LHCN-M2 (cell line): ENCODE data around the gene FMO3. TPM values are rescaled to one million over a fixed set of nuclear protein-coding genes. Genes with fewer than 3 reads are reported as not detected.

Experiments
- DNase-seq: peaks from one replicate; pipeline ENCODE4 v3.0.0-alpha.2; 2012; ENCODE audit warnings: low read depth
- total RNA-seq: library from RNA; depleted of rRNA; stranded (reverse); fragments of >200 nt; gene quantifications from 2 replicates; pipeline ENCODE4 v1.2.3, GENCODE V29; 2014

The FMO3 gene
- total RNA-seq, 1 experiment from 2014 or later: not detected

DNA sequence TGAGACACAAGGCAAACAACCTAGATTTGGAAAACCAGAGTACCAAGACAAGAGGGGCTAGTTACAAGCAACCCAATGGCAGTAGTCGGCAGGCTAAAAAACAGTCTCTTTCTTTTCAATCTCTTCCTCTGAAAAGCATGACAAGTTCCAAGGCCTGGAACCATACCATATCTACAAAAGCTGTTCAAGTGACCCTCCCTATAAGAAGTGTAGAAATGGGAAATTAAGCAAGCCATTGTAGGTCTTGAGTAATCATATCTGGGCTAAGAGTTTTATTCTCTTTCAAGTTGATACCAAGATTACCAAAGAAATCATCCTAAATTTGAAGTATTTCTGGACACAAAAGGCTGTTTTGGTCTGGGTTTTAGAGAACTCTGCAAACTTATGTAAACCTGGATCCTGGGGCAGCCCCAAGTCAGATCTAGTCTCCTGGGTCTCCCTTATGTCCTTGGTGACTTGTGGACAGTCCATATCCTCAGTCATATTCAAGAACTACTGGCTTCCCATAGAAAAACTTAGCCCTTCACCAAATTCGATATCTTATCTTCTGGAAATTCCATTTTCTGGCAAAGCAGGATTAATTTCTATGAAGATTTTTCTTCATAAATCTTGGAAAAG is 24.7 kb downstream of the FMO3 start:
- DNase-seq: no peak

GRCh38 chr1:171116676-171117075 is 26.0 kb downstream of the FMO3 start:
- no peak for DNase-seq

GRCh38 chr1:171117085-171117484 is 26.4 kb downstream of the FMO3 start:
- DNase-seq: no peak

- DNase-seq: no peak
Measured at GRCh38 chr1:171119648-171120047, 28.9 kb downstream of the FMO3 start.

GRCh38 chr1:171122299-171122698 is 31.6 kb downstream of the FMO3 start:
- no peak for DNase-seq

DNA sequence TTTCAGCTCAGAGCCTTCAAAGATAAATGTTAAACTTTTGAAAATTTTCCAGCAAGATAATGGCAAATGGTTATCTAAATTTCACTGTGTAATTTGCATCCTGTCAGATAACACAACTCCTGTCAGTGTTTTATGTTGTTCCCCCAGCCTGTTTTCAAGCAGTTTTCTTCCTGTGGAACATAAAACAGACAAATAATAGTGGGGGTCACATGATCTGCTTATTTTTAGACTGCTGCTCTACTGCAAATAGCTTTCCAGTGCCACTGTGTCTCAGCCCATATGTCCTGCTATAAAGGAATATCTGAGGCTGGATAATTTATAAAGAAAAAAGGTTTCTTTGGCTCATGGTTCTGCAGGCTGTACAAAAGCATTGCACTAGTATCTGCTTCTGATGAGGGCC is 32.2 kb downstream of the FMO3 start:
- DNase-seq: no peak

- DNase-seq: no peak
Measured at GRCh38 chr1:171126504-171126903, 35.8 kb downstream of the FMO3 start.

DNA sequence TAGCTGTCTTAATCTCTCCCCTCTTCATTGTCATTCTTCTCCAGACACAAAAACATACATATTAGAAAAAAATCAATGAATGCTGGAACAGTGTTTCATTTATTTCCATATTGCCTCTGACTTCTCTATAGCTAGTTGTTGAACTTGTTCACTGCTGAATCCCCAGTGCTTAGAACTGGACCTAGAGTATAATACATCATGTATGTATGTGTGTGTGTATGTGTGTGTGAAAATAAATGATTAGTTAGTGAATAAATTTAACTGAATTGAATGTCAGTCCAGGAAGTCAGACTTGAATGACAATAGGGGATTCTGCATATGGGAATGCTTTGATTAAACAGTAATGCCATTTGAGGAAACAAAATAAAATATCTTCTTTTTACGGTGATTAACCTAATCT is 36.4 kb downstream of the FMO3 start:
- no peak for DNase-seq

DNA sequence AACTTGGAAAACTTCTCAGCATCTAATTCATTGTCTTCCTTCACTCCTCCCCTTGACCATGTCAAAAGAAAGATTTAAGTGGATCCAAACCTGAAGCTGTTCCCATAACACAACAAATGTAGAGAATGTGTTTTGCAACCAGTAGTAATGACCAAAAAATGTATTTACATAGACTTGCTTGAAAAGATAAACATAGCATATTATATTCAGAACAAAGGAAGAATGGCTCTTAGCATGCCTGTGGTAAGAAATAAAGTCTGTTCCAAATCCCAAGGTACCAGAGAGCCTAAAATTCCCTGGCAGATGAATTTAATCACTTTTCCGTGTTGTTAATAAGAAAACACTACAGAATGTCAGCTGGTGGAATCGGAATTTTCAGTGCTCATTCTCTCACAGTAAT is 36.8 kb downstream of the FMO3 start:
- peak; percentile 83 for DNase-seq

- DNase-seq: no peak
Measured at GRCh38 chr1:171128463-171128862, 37.8 kb downstream of the FMO3 start.

- no peak for DNase-seq
Measured at GRCh38 chr1:171134204-171134923, 43.7 kb downstream of the FMO3 start.

DNA sequence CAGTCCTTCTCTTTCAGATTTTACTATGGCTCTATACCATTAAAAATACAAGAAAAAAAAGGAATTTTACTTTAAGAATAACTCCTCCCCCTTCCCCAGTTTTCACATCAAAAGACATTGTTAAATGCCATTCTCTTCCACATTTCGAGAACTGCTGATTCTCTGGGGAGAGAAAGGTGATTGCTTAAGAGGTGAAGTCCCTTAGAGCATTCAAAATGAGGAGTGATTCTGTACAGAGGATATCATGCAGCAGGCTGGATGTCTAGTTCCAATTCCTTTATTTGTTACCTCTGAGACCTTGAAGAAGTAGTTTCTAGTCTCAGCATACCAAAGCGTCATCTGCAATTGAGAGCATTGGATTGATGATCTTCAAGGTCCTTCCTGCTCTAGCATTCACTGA is 46.9 kb downstream of the FMO3 start:
- no peak for DNase-seq

- no peak for DNase-seq
Measured at GRCh38 chr1:171138980-171139379, 48.3 kb downstream of the FMO3 start.

GRCh38 chr1:171139890-171140289 is 49.2 kb downstream of the FMO3 start:
- DNase-seq: no peak

GRCh38 chr1:171140401-171140800 is 49.7 kb downstream of the FMO3 start:
- no peak for DNase-seq

- DNase-seq: no peak
Measured at GRCh38 chr1:171140956-171141687, 50.4 kb downstream of the FMO3 start.

DNA sequence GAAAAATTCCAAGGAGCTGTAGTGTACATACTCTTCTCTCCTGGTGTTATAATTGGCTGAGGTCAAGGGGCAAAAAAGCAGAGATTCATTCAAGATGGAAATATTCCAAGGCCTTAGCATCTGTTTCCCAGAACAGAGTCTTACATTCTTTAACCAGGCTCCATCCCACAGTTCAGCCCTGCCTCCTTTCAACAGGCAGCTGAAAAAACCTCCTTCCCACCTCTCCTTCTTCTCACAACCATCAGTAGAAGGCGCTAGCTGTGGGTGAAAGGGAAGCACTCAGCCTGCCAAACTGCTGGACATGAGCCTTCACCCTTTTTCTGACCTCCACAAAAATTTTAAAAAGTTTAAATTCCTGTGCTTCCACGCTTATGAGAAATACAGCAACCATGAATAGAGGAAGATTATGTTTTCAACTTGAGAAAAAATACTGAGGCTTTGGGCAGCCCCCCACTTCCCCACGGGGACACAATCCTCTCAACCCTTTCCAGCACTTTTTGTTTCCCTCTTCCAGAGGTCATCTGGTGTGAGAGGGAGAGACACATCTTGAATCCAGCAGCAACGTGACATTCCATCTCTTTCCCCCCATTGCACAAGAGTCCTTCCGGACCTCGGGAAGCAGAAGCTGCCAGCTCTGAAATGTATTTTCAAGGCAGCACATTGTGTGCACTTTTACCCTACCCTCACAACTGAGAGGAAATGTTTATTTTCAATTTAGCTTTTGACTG is 51.1 kb downstream of the FMO3 start:
- peak; percentile 93 for DNase-seq

DNA sequence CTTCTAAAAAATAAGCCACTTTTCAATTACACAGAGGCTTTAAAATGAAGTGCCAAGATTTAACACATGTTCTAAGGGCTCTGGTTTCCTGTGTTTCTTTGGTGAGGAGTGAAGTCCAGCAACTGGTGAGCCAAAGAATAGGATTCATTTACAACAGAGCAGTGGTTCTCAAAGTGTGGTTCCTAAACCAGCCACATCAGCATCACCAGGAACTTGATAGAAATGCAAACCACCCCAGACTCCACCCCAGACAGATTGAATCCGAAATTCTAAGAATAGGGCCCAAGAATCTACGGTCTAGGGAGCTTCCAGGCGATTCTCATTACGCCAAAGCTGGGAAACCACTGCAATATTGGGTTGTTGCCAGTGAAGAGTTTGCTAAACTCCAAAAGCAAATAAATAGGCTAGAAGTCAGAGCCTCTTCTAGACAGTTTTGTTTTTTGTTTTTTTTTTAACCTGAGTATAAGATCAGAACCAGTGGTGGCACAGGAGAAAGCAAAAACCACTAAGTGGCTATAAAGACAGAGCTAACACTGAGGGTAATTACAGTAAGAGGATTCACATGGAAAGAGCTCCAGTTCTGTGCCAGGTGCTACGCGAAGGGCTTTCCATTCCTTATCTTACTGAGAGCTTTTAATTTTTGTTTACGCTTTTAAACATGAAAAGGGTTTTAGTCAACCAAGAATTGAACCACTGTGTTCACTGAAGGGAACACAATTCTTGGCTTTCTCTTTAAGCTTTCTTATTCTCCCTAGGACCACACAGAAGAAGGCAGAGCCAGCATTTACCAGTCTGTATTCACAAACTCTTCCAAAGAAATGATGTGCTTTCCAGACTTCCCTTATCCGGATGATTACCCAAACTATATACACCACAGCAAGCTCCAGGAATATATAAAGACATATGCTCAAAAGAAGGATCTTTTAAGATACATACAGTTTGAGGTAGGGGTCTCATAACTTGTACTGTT is 52.0 kb downstream of the FMO3 start:
- peak; percentile 71 for DNase-seq

DNA sequence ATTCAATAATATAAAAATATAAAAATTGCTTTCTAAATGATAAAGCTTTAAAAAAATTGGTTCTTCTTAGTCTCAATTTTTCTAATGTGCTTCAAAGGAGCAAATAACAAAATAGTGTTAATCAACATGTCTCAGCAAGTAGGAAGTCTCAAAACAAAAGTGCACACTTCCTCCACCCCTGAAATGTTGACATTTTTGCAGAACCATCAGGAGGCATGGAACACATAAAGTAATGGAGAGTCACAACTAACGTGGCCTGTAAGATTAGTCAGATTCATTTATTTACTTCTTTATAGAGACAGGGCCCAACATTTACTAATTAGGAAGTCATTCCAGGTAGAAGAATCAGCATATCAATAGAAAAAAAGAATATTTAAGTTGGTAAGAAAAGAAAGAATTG is 59.5 kb downstream of the FMO3 start:
- no peak for DNase-seq

GRCh38 chr1:171152549-171152948 is 61.8 kb downstream of the FMO3 start:
- no peak for DNase-seq

- DNase-seq: no peak
Measured at GRCh38 chr1:171155484-171155883, 64.8 kb downstream of the FMO3 start.
